Glomerular visceral epithelial cell (primary cell): Measurements from ENCODE around the gene FPGS.
"Not testable (repeated sequence)": the region's sequence is repeated elsewhere in the genome, so short reads cannot be mapped to it uniquely, and the experiment has no call there.

ENCODE experiments used
- DNase-seq: peaks from one replicate; pipeline ENCODE4 v3.0.0-alpha.2; 2016; ENCODE audit errors: extremely low spot score

Gene FPGS

DNA sequence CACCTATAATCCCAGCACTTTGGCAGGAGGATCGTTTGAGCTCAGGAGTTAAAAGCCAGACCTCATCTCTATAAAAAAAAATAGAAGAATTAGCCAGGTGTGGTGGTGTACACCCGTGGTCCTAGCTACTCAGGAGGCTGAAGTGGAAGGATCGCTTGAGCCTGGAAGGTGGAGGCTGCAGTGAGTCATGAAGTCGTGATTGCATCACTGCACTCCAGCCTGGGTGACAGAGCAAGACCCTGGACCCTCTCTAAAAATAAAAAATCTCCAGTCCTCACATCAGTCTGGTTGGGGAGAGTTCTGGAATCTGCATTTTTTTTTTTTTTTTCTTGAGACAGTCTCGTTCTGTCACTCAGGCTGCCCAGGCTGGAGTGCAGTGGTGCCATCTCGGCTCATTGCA, 9.3 kb downstream of the FPGS start:
- DNase-seq, result no peak

DNA sequence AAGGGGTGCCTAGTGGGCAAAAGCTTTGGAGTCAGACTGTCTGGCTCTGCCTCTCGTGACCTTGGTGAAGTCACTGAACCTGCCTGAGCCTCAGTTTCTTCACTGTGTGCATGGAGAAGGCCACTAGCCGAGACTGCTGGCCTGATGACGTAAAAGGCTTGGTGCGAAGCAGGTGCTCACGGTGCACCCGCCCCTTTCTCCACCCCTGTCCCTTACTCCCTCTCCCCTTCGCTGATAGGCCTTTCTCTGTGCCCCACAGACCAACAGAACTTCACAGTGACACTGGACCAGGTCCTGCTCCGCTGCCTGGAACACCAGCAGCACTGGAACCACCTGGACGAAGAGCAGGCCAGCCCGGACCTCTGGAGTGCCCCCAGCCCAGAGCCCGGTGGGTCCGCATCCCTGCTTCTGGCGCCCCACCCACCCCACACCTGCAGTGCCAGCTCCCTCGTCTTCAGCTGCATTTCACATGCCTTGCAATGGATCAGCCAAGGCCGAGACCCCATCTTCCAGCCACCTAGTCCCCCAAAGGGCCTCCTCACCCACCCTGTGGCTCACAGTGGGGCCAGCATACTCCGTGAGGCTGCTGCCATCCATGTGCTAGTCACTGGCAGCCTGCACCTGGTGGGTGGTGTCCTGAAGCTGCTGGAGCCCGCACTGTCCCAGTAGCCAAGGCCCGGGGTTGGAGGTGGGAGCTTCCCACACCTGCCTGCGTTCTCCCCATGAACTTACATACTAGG, 10.4 kb downstream of the FPGS start:
- DNase-seq, result no peak

DNA sequence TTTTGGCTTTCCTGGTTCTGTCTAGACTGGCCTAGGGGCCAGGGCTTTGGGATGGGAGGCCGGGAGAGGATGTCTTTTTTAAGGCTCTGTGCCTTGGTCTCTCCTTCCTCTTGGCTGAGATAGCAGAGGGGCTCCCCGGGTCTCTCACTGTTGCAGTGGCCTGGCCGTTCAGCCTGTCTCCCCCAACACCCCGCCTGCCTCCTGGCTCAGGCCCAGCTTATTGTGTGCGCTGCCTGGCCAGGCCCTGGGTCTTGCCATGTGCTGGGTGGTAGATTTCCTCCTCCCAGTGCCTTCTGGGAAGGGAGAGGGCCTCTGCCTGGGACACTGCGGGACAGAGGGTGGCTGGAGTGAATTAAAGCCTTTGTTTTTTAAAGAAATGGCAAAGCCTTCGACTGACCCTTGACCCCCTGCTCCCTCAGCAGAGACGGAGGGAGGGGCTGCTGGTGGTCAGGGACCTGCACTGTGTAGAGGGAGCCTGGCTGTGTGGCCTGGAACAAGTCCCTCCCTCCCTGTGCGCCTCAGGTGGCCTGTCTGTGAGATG, 11.1 kb downstream of the FPGS start:
- DNase-seq, result no peak

DNA sequence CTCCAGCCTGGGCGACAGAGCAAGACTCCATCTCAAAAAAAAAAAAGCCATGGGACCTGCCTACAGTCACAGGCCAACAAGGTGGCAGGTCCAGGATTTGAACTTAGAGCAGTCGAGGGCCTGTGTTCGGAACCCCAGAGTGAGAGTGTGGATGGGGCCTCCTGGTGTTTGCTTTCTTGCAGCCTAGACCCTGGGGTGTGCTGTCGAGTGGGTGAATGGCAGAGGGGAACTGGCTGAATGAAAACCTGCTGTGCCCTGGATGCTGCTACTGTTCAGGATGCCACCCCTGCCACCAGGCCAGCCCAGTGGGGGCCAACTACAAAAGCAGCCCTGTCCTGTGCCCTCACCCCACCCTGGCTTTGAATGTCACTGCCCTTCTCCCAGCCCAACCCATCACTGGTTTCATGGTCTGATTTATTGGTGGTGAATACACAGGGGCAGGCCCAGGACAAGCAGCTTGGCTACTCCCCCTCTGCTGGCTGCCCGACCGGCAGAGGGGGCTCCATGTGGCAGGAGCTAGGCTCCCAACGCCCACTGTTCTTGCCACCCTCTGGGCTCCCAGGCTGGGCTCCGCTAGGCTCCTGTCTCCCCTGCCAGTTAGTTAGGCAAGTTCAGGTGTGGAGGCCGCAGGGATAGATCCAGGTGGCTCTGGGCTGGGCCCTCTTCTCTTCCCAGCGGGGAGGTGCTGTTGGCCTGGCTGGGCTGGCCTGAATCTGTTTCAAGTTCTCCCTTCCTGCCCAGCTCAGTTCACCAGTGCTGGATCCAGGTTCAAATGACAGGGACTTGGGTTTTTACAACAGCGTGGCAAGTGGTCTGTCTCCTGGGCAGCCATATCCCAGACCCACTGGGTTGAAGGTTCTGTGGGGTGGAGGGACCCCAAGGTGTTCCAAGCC, 12.2 kb downstream of the FPGS start:
- DNase-seq, result no peak

DNA sequence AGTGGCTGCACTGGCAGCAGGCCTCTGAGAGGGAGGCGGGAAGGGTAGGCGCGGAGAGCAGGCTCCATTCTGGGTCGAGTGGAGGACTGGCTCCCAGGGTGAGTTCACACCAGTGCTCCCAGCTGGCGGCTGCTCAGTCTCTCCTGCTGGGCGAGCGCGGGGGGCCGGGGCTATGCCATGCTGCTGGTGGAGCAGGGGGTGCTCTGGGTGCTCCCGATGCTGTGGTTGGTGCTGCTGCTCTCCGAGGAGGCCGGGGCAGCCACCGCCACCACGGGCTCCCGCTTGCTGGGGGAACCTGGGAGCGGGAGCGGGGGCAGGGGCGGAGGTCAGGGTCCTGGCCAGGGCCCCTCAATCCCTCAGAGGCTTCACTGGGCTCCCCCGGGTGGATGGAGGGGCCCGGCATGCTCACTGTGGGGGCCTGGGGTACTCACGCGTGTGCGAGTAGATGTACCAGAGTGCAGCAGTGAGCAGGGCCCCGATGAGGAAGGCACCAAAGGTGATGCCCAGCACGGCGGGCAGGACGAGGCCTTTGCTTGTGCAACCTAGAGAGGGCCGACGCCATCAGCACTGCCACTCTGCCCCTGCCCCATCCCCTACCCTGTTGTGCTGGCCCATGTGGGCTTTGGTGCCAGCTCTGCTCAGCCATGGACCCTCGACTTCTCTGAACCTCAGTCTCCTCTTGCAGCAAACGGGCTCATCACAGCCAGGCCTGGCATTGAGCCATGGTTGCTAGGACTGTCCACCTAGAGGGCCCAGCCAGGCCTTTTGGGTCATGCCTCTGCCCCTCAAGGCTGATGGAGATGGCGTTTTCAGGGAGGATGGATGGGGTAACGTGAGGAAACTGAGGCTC, 13.1 kb downstream of the FPGS start:
- no peak for DNase-seq

DNA sequence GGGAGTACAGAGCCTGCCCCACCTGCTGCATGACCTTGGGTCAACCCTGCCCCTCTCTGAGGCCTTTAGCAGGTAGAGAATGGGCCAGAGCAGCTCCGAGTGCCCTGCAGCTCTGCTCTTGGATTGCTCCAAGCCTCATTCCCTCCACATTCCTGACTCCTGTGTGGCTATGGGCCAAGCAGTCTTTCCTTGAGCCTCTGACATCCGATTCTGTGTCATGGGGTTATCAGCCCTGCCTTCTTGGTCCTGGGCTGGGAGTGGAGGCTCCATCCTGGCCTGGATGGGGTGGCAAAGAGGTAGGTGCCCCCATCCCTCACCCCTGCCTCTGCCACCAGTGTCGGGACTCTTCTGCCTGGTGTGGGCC, 13.7 kb downstream of the FPGS start:
- no peak for DNase-seq

DNA sequence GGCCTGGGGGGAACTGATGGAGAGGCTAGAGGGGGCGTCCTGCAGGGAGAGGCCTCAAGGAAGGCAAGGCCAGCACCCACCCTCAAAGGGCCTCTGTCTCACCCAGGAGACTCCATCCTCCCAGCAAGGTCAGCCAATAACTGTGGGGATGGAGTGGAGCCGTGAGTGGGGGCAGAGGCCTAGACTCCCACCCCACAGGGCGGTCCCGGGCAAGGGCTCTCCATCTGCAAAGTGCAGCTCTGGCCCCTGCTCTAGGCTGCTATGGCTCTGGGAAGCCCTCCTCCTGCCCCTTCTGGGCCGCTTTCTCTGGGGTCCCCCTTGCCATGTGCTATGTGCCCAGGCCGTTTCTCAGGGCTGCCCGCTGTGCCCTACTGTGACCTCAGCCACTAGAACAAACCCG, 14.0 kb downstream of the FPGS start:
- no peak for DNase-seq

DNA sequence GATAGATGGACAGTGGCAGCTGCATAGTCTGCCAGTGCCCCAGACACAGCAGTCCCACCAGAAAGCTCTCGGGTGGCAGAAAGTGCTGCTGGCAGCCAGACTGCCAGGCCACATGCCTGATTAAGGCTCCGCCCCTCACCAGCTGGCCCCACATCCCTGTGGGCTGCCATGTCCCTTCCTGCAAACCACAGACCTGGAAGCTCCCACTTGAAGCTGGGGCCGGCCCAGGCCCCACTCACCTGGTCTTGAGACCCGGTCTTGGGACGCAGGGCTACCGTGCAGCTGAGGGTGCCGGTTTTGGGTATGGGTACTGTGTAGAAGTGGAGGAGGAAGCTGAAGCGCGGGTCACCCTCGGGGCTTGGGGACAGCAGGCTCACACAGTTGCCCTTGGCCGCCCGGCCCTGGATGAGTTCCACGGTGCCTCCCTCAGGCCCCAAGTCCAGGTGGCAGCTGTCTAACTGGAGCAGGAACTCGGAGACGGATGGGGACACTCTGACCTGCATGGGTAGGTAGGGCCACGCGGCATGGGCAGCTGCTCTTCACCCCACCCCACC, 15.3 kb downstream of the FPGS start:
- no peak for DNase-seq

DNA sequence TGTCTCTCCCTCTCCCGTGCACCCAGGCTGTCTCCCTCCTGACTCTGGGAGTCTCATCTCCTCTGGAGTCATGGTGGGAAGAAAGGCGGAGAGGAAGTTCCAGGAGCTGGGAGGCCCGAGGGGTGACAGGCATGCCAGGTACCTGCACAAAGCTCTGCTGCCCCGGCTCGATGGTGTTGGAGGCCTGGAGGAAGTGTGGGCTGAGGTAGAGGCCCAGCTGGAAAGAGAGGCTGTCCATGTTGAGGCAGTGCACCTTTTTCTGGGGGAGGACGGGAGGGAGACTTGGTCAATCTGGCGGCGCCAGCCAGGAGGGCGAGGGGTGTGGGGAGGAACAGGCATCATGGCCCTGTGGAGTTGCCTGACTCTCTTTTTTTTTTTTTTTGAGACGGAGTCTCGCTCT, 15.9 kb downstream of the FPGS start:
- DNase-seq, result no peak

DNA sequence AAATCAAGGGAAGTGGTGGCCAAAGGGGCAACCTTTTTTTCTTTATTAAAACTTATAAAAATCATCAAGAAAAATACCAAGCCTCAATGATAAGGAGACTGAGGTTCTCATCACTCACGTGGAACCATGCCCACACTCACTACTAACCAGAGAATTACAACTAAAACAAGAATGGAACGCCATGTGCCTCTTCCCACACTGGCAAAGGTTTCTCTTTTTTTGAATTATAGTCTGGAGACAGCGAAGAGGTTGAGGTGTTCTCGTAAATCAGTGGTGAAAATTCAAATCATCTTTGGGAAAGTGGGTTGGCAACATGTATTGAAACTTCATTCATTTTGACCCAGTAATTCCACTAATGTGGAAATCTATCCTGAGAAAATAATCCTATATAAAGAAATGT, 19.4 kb downstream of the FPGS start:
- DNase-seq, result no peak

DNA sequence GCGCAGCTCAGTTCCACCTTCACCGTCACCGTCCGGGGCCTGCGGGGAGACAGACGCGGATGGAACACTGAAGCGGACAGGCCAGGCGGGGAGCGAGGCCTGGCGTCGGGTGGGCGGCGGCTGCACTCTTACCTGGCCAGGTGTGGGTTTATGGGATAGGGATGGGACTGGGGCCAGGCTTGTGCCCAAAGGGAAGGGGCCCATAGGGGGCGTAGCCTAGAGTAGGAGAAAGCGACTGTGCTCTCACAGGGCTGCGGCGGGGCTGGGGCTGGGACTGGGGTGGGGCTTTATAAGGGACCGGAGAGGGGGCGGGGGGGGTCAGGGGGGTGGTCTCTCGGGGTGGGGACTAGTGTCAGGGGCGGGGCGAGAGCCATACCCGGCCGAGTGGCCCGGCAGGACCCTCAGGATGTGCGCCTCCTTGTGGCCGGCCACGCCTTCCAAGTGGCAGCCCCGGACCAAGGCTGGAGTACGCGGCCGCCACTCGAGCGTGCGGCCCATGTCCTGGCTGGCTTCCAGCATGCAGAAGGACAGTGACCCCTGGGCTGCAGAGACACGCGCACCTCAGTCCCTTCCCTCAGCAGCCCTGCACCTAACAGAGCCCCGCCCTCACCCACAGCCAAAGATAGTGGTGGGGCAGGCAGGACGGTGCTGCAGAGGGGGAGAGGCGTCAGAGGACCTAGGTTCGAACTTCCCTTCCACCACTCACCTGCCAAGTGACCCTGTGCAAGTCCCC, 22.8 kb downstream of the FPGS start:
- no peak for DNase-seq

DNA sequence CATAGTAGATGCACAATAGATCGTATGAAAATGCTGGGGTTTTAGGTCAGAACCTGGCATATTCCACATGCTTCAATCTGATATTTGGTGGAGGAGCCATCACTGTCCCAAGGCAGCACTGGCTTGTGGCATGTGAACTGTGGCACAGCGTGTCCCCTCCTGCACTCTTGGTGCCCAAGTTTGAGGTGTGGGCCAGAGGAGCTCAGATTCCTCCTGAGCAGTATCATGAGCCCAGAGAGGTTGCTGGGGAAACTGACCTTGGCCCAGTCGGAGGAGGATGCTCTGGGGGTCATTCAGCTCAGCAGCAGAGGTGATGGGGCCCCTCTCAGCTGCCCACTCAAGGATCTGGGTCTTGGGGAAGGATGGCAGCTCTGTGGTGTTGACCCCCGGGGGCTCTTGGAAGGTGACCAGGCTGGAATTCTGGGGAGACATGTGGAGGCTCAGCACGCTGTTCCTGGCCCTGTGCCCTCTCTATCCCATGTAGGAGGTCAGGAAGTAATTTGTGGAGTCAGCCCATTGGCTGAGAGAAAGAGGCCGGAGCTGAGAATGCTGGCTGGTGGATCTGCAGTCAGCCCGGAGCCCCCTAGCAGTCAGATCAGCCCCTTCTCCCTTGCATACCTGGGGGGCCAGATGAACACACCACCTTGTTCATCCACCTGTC, 23.7 kb downstream of the FPGS start:
- no peak for DNase-seq

DNA sequence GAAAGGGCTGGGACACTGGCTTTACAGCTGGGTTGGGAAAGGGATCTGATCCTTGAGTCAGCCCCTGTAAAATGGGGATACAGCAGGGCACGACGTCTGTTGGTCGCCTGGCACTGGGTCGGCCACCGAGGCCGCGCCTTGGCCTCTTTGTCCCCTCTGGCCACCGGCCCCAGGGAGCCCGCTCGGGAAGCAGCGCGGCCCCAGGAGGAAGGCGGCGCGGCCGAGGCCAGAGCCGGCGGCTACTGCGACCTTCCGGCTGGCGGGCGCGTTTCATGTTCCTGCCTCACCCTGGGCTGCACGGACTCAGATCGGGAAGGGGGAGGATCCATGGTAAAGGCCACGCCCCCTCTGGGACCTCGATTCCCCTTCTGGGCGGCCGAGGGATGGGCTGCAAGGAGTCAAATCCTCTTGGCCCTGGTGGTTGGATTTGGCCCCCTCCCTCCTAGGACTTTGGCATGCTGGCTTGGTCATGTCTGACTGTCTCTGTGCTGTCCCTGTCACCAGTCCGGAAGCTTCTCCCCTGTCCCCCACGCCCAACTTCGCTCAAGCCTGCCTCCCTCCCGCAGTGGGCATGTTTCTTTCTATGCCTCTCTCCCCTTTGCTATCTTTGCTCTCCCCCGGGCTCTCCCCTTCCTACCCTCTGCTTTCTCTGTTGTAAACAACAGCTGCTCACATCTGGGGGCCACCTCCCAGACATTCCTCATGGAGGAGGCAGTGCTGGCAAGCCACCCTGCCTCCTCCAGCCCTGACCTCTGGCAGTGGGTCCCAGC, 25.8 kb downstream of the FPGS start:
- no peak for DNase-seq

DNA sequence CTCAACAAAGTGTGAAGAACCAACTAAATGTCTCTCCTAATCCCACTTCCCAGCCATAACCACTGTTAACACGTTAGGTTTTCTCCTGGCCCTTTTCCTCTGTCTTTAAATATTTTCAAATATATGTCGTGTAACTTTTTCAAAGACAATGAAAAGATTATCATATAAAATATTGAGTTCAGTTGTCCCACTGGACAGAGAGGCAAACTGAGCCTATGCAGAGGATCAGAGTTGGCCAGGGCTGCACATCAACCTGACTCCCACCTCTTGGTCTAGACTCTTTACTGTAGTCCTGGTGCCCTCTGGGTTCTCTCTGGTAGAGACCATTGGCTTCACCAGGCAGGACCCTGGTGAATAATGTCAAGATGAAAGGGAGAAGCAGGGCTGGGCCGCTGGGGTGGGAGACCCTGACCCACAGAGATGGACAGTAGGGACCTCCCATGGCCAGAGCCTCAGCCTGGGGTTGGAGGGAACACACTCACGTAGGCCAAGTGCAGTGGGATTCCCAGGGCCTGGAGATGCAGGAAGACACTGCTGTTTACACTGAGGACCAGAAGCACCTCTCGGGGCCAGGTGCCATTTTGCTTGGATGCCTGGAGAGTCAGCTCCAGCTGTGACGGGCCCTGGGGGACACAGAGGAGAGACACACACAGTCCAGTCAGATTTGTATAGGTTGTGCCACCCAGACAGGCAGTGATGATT, 26.7 kb downstream of the FPGS start:
- DNase-seq, result no peak

DNA sequence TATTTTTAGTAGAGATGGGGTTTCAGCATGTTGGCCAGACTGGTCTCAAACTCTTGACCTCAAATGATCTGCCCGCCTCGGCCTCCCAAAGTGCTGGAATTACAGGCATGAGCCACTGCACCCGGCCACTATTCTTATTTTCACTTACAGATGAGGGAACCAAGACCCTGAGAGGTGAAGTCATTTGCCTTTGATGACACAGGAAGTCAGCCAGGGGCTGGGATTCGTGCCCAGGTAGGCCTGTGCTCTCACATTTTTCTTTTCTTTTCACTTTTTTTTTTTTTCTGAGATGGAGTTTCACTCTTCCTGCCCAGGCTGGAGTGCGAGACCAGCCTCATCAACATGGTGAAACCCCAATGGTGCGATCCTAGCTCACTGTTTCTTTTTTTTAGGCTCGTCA, 29.6 kb downstream of the FPGS start:
- DNase-seq, result no peak

DNA sequence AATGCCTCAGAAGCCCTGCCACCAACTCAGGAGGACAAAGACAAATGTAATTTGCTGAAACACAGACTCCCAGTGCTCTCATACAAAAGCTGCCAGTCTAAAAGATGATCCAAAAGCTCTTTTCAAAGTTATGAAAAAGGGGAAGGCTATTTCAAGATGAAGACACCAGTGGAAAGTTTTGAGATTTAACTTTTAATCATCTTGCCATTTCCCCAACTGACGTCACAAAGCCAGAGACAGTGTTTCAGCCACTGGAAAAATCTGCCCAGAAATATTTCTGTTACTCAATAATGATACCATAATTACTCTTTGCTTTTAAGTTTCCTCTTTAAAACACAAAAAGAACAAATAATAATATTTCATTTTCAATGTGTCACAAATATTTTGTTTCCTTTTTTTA, 30.9 kb downstream of the FPGS start:
- DNase-seq, result no peak

DNA sequence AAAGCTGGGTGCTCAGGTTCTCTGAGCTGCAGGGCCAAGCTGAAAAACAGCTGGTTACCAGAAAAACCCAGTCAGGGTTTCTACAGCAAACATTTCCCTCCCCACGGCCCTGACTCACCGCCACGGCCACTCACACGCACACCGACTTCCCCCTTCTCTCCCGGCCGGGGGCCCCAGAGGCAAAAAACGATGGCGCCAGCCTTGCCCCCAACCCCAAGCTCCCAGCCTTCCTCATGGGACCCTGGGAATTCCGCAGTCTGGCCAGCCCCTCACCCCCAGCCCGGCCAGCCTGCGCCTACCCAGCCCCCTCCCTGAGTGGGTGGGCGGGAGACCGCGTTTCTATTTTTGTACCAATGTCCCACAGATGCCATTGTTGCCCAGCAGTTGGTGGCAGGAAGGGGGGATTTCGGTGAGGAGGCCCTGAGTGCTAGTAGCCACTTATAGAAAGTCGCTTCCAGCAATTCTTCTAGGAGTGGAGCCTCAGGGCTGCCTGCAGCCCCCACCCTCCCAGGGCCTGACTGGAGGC, 33.4 kb downstream of the FPGS start:
- DNase-seq, result peak; percentile 54

DNA sequence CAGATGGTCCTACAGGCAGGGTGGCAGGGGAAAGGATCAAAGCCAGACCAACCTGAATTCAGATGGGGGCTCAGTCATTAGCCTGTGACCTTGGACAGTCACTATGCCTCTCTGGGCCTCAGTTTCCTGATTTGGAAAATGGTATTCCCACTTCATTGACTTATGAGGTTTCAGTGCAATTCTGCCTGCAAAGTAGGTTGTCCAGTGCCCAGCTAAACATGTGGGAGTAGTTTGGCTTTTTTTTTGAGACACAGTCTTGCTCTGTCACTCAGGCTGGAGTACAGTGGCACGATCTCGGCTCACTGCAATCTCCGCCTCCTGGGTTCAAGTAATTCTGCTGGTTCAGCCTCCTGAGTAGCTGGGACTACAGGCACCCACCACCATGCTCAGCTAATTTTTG, 33.9 kb downstream of the FPGS start:
- DNase-seq, result not testable (repeated sequence)

DNA sequence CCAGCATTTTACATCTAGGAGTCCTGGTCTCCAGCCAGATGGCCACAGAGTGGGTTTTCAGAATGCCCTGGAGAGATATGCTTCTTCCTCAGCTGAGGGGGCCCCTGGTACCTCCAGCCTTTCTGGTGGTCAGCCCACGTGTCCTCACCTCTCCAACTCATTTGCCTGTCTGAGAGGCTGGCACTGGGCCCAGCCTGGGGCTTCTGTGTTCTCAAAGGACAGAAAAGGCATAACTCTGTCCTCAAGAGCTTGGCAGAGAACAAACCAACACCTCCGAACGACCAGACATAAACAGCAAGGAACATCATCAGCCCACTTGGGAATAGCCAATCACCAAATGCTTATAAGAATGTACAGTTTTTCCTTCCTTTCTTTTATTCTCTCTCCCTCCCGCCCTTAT, 34.7 kb downstream of the FPGS start:
- peak; percentile 26 for DNase-seq
